HG03565 (cell line): ENCODE measurements around the gene CHD5.

ENCODE experiments used
- ATAC-seq: cut with Tn5 transposase; IDR thresholded peaks from one replicate; pipeline ENCODE4 v1.9.1; 2021; ENCODE audit warnings: mild to moderate bottlenecking, moderate library complexity; ENCODE audit not compliant: unreplicated experiment

Gene CHD5

DNA sequence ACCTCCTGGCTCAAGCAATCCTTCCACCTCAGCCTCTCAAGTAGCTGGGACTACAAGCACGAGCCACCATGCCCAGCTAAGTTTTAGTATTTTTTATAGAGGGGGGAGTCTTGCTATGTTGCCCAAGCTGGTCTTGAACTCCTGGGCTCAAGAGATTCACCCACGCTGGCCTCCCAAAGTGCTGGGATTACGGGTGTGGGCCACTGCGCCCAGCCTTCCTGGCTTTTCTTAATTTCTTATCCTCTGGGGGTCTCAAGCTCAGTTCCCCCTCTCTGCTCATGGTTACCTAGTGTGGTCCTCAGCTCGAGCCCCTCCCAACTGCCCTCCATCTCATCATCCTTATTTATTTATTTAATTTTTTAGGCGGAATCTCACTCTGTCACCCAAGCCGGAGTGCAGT lies 22.1 kb upstream of the CHD5 start:
- ATAC-seq = no peak

- ATAC-seq = no peak
These were observed 20.2 kb upstream of the CHD5 start for GRCh38 chr1:6200188-6200809.

GRCh38 chr1:6199298-6200187 lies 19.4 kb upstream of the CHD5 start, which contains the start of gene RPL22:
Gene RPL22, minus strand, starts transcription at chr1:6199595. Its CDS starts 22 bp downstream, at chr1:6199573.
- peak; percentile 87 for ATAC-seq

DNA sequence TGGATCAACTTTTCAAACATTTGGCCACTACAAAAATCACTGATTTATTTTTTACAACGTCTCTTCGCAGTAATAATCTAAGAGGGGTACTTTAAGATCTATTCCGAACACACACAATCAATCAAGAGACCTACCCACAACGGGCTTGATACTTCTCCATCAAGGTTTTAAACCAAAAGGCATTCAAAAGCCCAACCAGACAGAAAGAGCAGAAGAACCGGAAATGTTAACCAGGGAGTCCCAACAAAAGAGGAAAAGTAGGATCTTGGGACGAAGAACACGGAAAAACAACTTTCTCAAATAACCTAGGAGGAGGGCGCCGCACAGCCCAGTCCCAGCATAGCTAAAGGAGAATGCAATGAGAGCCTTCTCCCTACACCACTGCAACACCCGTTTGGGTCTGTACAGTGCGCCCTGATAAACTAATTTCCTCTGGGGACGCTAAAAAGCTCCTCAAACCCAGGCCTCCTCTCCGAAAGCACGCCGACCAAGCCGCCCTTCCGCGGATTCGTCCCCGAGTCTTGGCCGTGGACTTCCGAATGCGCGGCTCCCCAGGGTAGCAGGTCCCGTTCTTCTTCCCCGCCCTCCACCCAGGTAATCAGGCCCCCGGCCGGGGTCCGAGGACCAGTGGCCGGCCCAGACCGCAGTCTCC lies 18.7 kb upstream of the CHD5 start:
- ATAC-seq = peak; percentile 3

DNA sequence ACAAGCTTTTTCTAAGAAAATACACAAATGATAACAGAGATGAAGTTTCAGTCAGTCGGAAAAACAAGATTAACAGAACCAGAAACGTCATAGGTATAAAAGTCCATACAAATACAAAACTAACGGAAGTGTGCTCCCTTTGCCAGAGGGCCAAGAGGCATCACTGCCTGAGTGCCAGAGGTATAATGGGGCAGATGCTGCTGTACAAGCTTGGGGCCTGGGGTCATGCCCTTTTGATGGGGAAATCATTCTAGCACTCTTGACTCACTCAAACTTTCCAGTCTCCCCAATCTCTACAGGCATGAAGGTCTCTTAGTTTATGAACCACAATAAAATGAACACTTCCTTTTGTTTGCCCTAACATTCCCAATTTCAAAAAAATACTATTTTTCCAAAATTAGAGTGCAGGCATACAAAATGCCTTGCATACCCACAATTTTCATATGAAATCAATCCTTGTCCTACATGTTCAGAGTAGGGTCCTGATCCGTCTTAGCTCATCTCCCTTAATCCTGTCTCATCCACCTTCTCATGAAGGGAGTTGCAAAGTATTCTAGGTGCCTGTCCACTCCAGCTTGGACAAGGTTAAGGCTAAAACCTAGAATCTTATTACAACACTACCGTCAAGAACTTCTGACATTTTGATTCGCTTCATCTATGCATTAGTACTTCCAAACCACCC lies 17.8 kb upstream of the CHD5 start:
- no peak for ATAC-seq

DNA sequence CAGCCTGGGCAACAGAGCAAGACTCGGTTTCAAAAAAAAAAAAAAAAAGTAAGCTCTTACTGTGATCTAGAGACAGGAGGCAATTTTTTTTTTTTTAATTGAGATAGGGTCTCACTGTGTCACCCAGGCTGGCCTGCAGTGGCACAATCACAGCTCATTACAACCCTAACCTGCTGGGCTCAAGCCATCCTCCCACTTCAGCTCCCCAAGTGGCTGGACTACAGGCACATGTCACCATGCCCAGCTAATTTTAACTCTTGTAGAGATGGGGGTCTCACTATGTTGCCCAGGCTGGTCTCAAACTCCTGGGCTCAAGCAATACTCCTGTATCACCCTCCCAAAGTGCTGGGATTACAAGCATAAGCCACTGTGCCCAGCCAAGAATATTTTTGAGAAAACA lies 11.8 kb upstream of the CHD5 start:
- no peak for ATAC-seq

DNA sequence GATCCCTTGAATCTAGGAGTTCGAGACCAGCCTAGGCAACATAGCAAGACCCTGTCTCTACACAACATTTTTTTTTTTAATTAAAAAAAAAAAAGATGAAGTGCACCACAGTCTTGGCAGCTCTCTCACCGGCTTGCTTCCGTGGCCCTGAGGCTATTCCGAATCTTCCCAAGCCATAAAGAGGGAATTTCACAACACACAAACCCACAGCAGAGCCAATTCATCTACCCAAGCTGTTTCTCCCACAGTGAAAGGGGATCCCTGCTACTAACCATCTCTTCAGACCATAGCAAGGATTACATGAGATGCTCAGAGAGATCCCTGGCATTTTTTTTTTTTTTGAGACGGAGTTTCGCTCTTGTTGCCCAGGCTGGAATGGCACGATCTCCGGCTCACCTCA lies 8.3 kb upstream of the CHD5 start:
- ATAC-seq = no peak

DNA sequence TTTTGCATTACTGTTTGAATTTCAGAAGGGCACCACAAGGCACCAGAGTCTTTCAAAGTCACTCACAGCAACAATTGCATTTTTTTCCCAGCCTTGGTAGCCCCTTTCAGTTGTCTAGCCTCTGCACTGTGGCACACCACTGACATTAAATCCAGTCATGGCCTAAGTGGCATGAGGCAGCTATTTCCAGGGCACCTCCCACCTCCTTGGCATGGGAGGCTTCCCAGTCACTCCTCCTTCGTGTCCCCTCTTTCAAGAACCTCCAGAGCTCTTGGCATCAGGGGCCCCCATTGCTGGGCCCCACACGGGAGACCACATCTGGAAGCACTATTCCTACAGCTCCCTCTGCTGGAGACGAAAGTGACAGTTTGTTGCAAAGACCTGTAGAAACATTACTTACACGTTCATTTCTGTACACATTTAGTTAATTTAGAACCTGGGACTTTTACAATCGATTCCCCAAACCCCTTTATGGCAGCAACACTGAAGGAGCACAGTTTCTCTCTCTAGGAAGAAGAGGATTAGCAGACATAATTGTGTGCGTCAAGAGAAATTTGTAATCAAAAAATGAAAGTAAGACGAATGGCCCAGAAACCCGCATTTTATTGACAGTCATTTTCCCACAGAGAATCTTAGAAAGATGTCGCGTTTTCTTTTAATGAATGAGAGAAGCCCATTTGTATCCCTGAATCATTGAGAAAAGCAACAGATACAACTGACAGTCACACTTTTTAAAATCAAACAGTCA lies 5.7 kb upstream of the CHD5 start:
- no peak for ATAC-seq

DNA sequence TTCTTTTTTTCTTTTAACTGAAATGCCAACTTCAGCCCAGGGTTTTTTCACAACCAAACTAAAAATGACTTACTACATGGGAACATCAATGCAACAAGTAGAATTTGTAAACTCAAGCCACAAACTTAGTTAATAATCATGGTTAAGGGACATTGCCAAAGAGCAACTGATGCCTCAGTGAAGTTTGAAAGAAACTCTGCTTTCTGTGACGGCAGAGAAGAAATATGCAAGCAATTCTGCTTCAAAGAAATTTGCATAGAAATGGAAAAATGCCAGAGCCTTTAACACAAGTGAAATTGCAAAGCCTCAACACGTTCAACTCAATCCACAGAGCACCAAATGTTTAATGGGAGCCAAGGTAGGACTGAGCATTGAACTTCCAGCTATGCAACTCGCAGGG lies 5.0 kb upstream of the CHD5 start:
- ATAC-seq = no peak

GRCh38 chr1:6184083-6184783 lies 4.1 kb upstream of the CHD5 start:
- ATAC-seq = no peak

DNA sequence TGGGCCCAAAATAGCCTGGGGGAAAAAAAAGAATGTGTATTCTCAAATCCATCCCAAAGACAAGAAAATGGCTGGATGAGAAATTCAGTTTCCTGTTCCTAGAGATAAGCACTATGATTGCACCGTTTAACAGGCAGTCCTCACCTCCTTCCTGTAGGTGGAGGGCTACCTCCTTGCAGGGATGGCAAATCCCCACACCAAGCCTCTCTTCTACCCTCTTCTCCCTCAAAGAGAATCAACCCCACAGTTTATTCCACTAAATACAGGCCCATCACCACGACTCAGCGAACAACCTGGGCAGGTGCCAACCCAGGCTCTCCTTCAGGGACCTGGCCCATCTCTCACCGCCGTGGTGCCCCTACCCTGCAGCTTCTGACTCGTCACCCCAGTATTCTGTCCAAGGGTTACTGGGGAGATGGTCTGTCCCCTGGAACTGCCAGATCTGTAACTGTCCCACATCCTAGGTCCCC lies 3.4 kb upstream of the CHD5 start:
- ATAC-seq = no peak

GRCh38 chr1:6181347-6181770 lies 1.2 kb upstream of the CHD5 start:
- ATAC-seq = no peak

DNA sequence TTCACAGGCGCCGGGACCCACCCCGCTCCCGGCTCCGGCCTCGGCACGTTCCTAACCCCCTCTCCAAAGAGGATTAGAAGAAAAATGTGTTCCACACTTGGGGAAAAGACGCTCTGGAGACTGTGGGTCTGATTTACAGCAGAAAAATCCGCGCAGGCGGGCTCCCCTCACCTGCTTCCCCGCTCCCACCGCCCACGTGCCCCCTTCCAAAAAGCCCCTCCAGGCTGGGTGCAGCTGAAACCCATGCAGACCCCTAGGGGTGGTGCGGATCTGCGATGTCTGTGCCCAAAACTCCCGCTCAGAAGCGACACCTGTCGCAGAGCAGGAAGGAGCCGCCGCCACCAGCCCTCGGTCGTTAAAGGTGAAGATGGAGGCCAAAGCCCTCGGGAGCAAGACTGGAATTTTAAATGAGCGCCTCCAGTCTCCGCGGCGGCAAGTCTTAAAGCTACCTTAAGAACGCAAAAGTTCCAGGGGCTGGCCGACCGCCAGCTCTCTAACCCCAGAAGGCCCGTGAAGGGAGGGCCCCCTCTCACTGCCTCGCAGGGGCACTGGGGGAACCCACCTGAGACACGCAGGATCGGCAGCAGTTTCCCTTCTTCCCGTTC lies 688 bp upstream of the CHD5 start:
- ATAC-seq = no peak

DNA sequence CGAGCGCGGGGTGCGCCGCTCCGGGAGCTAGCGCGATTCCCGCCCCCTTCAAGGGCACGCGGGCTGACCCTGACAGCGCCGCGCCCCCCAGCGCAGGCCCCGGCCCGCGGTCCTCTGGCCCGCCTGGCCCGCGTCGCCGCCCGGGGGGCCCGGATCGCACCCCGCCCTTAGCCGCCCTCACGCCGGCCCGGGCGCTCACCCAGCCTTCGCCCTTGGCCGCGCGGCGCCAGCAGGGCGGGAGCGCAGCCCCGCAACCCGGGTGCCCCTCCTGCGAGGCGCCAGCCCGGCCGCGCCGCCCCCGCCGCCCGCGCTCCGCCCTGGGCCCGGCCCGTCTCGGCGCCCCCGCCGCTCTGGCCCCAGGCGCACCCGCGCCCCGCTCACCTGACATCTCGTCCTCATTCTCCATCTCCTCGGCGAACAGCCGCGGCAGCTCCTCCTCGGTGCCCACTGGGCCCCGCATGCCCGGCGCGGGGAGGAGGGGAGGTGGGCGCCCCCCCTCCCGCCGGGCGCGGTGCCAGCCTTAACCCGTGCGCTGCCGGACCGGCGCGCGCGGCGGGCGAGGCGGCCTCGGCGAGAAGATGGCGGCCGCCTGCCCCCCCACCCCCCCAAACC lies 451 bp downstream of the CHD5 start:
- no peak for ATAC-seq

DNA sequence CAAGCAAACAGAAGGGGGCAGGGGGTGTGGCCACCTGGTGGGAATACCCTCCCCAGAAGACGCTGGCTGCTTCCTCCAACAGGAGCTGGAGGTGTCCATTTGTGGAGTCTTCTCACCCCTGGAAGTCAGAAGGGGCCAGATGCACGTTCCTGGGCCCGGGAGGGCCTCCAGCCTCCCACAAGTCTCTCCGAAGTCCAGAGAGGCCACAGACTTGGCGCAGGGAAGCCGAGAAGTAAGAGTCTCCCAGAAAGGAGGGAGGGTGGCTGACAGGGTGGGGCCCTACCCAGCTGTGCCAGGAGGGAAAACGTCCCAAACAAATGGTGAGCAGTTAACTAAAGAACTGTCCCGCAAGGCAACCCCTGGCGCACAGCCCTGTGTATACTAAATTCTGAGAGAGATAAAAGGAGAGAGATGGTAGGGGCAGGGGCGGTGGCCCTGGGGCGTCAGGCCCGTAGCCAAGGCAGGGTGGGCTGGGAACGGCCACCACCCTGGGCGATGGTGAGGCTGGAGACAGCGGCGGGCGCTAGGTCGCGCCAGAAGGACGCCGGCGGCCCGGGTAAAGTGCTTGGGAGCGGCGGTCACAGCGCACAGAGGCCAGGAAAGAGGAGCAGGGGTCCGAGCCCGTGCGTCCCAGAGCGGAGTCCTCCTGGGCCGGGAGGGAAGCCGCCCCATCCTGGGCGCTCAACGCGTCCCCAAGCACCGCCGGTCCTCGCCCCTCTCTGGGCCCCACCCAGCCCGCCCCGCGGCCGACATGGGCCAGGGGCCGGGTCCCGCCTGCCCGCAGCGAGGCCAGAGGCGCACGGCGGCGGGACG lies 1.2 kb downstream of the CHD5 start:
- ATAC-seq = no peak

- ATAC-seq = no peak
These were observed 2.3 kb downstream of the CHD5 start for GRCh38 chr1:6177681-6178380.

GRCh38 chr1:6176779-6177178 lies 3.3 kb downstream of the CHD5 start:
- ATAC-seq = no peak
